PC-9 (cell line): Measurements from ENCODE around the gene TBX2. TPM values are rescaled to one million over a fixed set of nuclear protein-coding genes. Genes with fewer than 3 reads are reported as not detected.

Experiments
- Bru-seq: library from RNA; stranded (reverse); fragments of 400-500 nt; gene quantifications from one replicate; lab custom pipeline; 2021; lab: Mats Ljungman, UMichigan
- BruChase-seq, 2 experiments: library from RNA; stranded (reverse); fragments of 400-500 nt; gene quantifications; one replicate each; lab custom pipeline; 2021; lab: Mats Ljungman, UMichigan
- BruUV-seq: library from RNA; stranded (reverse); fragments of 400-500 nt; replicated peaks from 2 replicates; lab custom pipeline; 2021; lab: Mats Ljungman, UMichigan
- CTCF ChIA-PET: fragments of 300-600 bp; sonication (Branson Sonifier 250); formaldehyde crosslinking; loops from one replicate; lab custom pipeline; 2022; ENCODE audit warnings: antibody characterized with exemption; lab: Charles Lee
- POLR2A ChIA-PET: fragments of 300-600 bp; sonication (Branson Sonifier 250); formaldehyde crosslinking; loops from one replicate; lab custom pipeline; 2022; ENCODE audit warnings: antibody characterized with exemption; ENCODE audit not compliant: unreplicated experiment; lab: Charles Lee
- DNase-seq, 2 experiments: peaks; one replicate each; pipeline versions ENCODE4 v3.0.0 to v3.0.0-alpha.2; 2015 to 2022; ENCODE audit warnings: mixed read lengths in 1 of 2
- H2AFZ ChIP-seq: fragments of 200-600 bp; sonication (generic); 2 replicates; pipeline ENCODE4 v1.8.1; 2017; ENCODE audit warnings: antibody characterized with exemption
- H3F3A ChIP-seq: fragments of 200-600 bp; sonication (generic); 2 replicates; pipeline ENCODE4 v1.8.1; 2017; ENCODE audit warnings: antibody characterized with exemption, mild to moderate bottlenecking, low read depth; ENCODE audit not compliant: insufficient read depth
- H3K27ac ChIP-seq: fragments of 200-600 bp; sonication (generic); 2 replicates; pipeline ENCODE4 v1.6.1; 2016; ENCODE audit warnings: mixed run types
- H3K27me3 ChIP-seq: fragments of 200-600 bp; sonication (generic); 2 replicates; pipeline ENCODE4 v1.6.1; 2016; ENCODE audit warnings: low read depth, mixed run types; ENCODE audit not compliant: insufficient read depth
- H3K36me3 ChIP-seq: fragments of 200-600 bp; sonication (generic); 2 replicates; pipeline ENCODE4 v1.6.1; 2016; ENCODE audit warnings: low read depth, mixed run types
- H3K4me1 ChIP-seq: fragments of 200-600 bp; sonication (generic); replicated peaks from 2 replicates; pipeline ENCODE4 v1.6.1; 2016; ENCODE audit warnings: mixed run types; ENCODE audit not compliant: insufficient read depth
- H3K4me2 ChIP-seq: fragments of 200-600 bp; sonication (generic); 2 replicates; pipeline ENCODE4 v1.6.1; 2017; ENCODE audit warnings: mixed run types
- H3K4me3 ChIP-seq: fragments of 200-600 bp; sonication (generic); 2 replicates; pipeline ENCODE4 v1.6.1; 2016; ENCODE audit warnings: mixed run types
- H3K79me2 ChIP-seq: fragments of 200-600 bp; sonication (generic); 2 replicates; pipeline ENCODE4 v1.6.1; 2017; ENCODE audit warnings: low read depth, mixed run types
- H3K9me2 ChIP-seq: fragments of 200-600 bp; sonication (generic); 2 replicates; pipeline ENCODE4 v1.8.1; 2017; ENCODE audit warnings: mild to moderate bottlenecking; ENCODE audit not compliant: insufficient read depth
- H3K9me3 ChIP-seq: fragments of 200-600 bp; sonication (generic); 2 replicates; pipeline ENCODE4 v1.8.1; 2016; ENCODE audit warnings: low read depth; ENCODE audit not compliant: insufficient read depth
- H4K20me1 ChIP-seq: fragments of 200-600 bp; sonication (generic); 2 replicates; pipeline ENCODE4 v1.8.1; 2017; ENCODE audit not compliant: insufficient read depth
- EZH2 ChIP-seq: fragments of 200-600 bp; sonication (generic); IDR thresholded peaks from 2 replicates; pipeline ENCODE4 v1.8.0; 2017; ENCODE audit warnings: antibody characterized with exemption, low read depth
- intact Hi-C: fragments of 100-400 bp; cut with micrococcal nuclease; formaldehyde crosslinking; loops from one replicate; pipeline ENCODE4 v1.10.0; 2022; ENCODE audit not compliant: unreplicated experiment
- long read RNA-seq: library from polyadenylated mRNA; stranded (forward); transcript quantifications from one replicate; pipeline ENCODE4 v2.0.0, GENCODE V29; 2022
- total RNA-seq: library from RNA; stranded (reverse); gene quantifications from 2 replicates; pipeline ENCODE4 v1.2.3, GENCODE V29; 2021
- TF ChIP-seq, protein P1 (sequence below): fragments of 200-600 bp; sonication (generic); conservative IDR thresholded peaks from 2 replicates; pipeline ENCODE4 v1.6.1; 2017; ENCODE audit warnings: mixed run types, antibody characterized with exemption, mild to moderate bottlenecking, moderate library complexity

TBX2 gene
- total RNA-seq (0.44 and 0.60 TPM in 2 replicates), Bru-seq, nascent RNA (percentile 19 among the genes with signal in this experiment), BruChase-seq, experiment 1, labeled RNA remaining after a 2-hour chase (percentile 22 among the genes with signal in this experiment), BruChase-seq, experiment 2, labeled RNA remaining after a 6-hour chase (percentile 20 among the genes with signal in this experiment)
- long read RNA-seq, partial matches to known transcripts: 1 of 2 reads
- long read RNA-seq, other reads (novel, unspliced or antisense): 0 of 2 reads

DNA sequence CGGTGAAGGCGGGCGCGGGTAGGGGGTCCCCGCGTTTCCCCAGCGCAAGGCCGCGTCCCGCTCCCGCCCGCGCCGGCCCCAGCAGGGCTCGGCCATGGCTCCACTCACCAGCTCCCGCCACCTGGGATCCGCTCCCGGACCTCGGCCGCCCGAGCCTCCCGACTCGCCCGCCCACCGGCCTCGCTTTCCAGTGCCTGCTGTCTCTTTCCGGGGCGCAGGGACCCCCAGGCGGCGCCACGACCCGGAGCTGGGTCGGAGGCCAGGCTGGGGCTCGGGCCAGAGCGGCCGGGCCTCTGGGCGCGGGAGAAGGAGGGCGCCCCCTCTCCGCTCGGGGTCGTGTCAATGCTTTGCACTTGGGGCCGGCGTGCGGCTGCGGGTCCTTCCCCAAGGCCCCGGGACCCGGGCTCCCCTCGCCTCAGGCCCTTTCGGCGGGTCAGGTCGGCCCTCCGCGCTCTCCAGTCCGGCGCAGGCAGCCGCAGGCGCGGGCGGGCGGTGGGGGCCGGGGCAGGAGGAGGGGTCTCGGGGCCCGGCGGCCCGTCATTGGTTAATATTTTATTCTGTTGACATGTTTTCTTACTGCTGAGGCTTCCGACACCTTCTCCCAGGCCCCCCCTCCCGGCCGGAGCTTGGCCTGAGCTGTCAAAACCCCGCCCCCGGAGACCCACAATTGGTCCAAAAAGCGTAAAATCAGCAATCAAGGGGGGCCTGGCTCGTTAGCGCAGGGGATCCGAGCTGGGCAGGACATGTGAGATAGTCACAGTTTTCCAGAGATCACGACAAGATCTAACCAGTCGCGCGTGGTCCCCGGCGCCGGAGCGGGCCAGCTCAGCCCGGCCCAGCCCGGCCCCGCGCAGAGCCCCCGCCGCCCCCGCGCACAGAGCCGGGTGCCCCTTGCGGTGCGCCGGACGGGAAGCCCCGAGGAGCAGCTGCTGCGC lies at the start of gene TBX2:
TBX2 (plus strand) TSS at position 713 of the 935 bp plus-strand sequence. CDS start 334 bp downstream, outside the sequence.
- BruUV-seq: no TSS peak

DNA sequence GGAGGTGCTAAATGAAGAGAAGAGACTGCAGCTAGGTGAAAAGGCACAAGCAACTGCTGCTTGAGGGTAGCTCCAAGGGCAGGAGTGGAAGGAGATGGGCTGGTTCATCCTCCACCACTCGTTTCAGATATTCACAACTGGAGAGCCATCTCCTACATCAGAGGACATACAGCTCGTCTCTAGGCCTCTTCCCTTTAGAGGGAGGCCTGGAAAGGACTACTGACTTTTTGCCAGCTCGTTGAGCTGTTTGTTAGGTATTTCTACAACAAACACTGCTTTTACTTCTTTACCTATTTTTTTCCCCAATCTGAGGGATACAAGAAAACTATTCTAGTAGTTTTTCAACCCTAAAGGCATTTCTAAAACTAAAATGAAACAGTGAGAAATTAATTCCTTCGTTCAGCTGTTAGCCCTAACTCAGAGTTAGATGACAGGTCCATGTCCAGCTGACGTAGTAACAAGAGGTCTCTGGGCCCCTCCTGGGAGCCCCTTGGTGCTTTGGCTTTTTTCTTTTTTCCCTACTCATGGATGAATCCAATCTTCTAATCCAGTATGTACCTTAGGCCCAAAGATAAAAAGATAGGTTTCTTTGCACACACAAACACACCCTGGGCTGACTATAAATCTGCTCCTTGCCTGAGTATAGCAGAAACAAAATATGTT lies 47.8 kb upstream of the TBX2 start:
- CTCF ChIA-PET: no interaction called here
- no peaks in the 10 kb centered on the region for H3K27me3 ChIP-seq
- H3K4me2 ChIP-seq: no peak overlapping the region
- no peak overlapping the region for H3K27ac ChIP-seq
- DNase-seq: no peak
- TF ChIP-seq, protein P1, sequence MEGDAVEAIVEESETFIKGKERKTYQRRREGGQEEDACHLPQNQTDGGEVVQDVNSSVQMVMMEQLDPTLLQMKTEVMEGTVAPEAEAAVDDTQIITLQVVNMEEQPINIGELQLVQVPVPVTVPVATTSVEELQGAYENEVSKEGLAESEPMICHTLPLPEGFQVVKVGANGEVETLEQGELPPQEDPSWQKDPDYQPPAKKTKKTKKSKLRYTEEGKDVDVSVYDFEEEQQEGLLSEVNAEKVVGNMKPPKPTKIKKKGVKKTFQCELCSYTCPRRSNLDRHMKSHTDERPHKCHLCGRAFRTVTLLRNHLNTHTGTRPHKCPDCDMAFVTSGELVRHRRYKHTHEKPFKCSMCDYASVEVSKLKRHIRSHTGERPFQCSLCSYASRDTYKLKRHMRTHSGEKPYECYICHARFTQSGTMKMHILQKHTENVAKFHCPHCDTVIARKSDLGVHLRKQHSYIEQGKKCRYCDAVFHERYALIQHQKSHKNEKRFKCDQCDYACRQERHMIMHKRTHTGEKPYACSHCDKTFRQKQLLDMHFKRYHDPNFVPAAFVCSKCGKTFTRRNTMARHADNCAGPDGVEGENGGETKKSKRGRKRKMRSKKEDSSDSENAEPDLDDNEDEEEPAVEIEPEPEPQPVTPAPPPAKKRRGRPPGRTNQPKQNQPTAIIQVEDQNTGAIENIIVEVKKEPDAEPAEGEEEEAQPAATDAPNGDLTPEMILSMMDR: no peak
- TF ChIP-seq EZH2: no peak
- no peaks in the 10 kb centered on the region for H3K79me2 ChIP-seq
- H3F3A ChIP-seq: peaks cover 13% of the 10 kb centered on the region; the same call in 1 of the 2 replicates
- H4K20me1 ChIP-seq: no peaks in the 10 kb centered on the region
- BruUV-seq: no TSS peak
- H3K36me3 ChIP-seq: no peaks in the 10 kb centered on the region
- no peak overlapping the region for H2AFZ ChIP-seq
- H3K4me1 ChIP-seq: peaks cover 14% of the 10 kb centered on the region
- intact Hi-C loops: no loop called here
- no peak overlapping the region for H3K4me3 ChIP-seq
- no peaks in the 10 kb centered on the region for H3K9me3 ChIP-seq
- POLR2A ChIA-PET: interaction anchor here (0.5 kb wide), 1 partner anchor 67 kb away, joined by 3 read pairs; no protein-coding TSS in a partner anchor
- no peaks in the 10 kb centered on the region for H3K9me2 ChIP-seq

More for the DNA sequence above, at the start of gene TBX2:
- H3K4me2 ChIP-seq: peak within 1 kb of the TSS; percentile 96
- no peaks in the 10 kb centered on the region for H3K36me3 ChIP-seq
- H3K79me2 ChIP-seq: no peaks in the 10 kb centered on the region
- peak within 1 kb of the TSS; percentile 96 for H2AFZ ChIP-seq
- no peaks in the 10 kb centered on the region; the same call in 1 of the 2 replicates for H3K4me1 ChIP-seq
- no peaks in the 10 kb centered on the region for H3K27me3 ChIP-seq
- POLR2A ChIA-PET: interaction anchor here (0.6 kb wide), 2 partner anchors 722 to 1321 kb away, joined by 3 to 8 read pairs; no protein-coding TSS in a partner anchor
- intact Hi-C loops: no loop called here
- H4K20me1 ChIP-seq: no peaks in the 10 kb centered on the region
- CTCF ChIA-PET: interaction anchor here (0.5 kb wide), 1 partner anchor 9 kb away, joined by 4 read pairs; no protein-coding TSS in a partner anchor
- no peaks in the 10 kb centered on the region for H3K9me2 ChIP-seq
- no peaks in the 10 kb centered on the region for H3K9me3 ChIP-seq
- peak within 1 kb of the TSS; percentile 88 for H3K4me3 ChIP-seq
- DNase-seq: peak; percentile 74 to 77
- peaks cover 6% of the 10 kb centered on the region; the same call in 1 of the 2 replicates for H3F3A ChIP-seq
- TF ChIP-seq EZH2: no peak
- TF ChIP-seq, protein P1: no peak
- H3K27ac ChIP-seq: no peak within 1 kb of the TSS

DNA sequence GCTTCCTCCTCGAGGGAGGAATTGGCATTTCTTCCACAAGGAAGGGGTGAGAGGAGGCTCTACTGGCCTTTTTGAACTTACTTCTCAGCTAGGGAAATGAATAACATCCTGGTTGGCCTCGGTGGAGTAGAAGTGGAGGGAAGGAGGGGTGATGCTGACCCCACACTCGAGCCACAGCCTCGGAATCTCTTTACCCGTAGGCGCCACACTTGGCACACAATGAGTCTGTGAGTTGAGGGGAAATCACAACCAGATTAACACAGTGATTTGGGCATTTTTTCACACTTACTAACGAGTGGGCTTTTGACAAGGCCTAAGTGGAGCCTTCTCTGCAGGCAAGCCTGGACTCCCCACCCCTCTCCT lies 47.3 kb upstream of the TBX2 start:
- ChIA-PET CTCF (no interaction called here), POLR2A (interaction anchor here (0.5 kb wide), 1 partner anchor 68 kb away, joined by 3 read pairs; no protein-coding TSS in a partner anchor)
- H3F3A ChIP-seq: peaks cover 14% of the 10 kb centered on the region; the same call in 1 of the 2 replicates
- H3K9me2 ChIP-seq: no peaks in the 10 kb centered on the region
- no peak for TF ChIP-seq EZH2
- TF ChIP-seq, protein P1: no peak
- no peaks in the 10 kb centered on the region for H3K36me3 ChIP-seq
- H3K27ac ChIP-seq: no peak overlapping the region
- H3K4me2 ChIP-seq: no peak overlapping the region
- DNase-seq: no peak
- intact Hi-C loops: no loop called here
- no peak overlapping the region for H2AFZ ChIP-seq
- no peaks in the 10 kb centered on the region for H3K27me3 ChIP-seq
- H3K79me2 ChIP-seq: no peaks in the 10 kb centered on the region
- no TSS peak for BruUV-seq
- H4K20me1 ChIP-seq: no peaks in the 10 kb centered on the region
- H3K4me3 ChIP-seq: no peak overlapping the region
- H3K4me1 ChIP-seq: peaks cover 19% of the 10 kb centered on the region
- H3K9me3 ChIP-seq: no peaks in the 10 kb centered on the region
